Measurements from ENCODE around the gene EGFL8. TPM values are rescaled to one million over a fixed set of nuclear protein-coding genes. Genes with fewer than 3 reads are reported as not detected.
"Not testable (repeated sequence)": the region's sequence is repeated elsewhere in the genome, so short reads cannot be mapped to it uniquely, and the experiment has no call there.

EGFL8 gene
- total RNA-seq, 1 donor from 2014 or later = 0.26 TPM

GRCh38 chr6:32133786-32134185, 30.6 kb upstream of the EGFL8 start:
- DNase-seq (ENCODE audit: low read depth) (no peak), FAIRE-seq (no peak)
- no peak overlapping the region for H3K4me3 ChIP-seq (ENCODE audit: low read depth, low read length)
- H3K27me3 ChIP-seq (ENCODE audit: control insufficient read depth, insufficient read depth, low read length) = no peaks in the 10 kb centered on the region
- no peaks in the 10 kb centered on the region for H3K36me3 ChIP-seq (ENCODE audit: control insufficient read depth, insufficient read depth, low read length)
- no peak for TF ChIP-seq CTCF (IDR thresholded peaks at IDR 0.05; ENCODE audit: insufficient read depth, low read length, severe bottlenecking)

- DNase-seq (ENCODE audit: low read depth) (no peak), FAIRE-seq (no peak)
- Histone ChIP-seq H3K4me3 (ENCODE audit: low read depth, low read length) (no peak overlapping the region), H3K27me3 (ENCODE audit: control insufficient read depth, insufficient read depth, low read length) (no peaks in the 10 kb centered on the region), H3K36me3 (ENCODE audit: control insufficient read depth, insufficient read depth, low read length) (no peaks in the 10 kb centered on the region)
- TF ChIP-seq CTCF (IDR thresholded peaks at IDR 0.05; ENCODE audit: insufficient read depth, low read length, severe bottlenecking) = no peak
Observed at GRCh38 chr6:32137454-32137853, 26.9 kb upstream of the EGFL8 start.

- Histone ChIP-seq H3K36me3 (ENCODE audit: control insufficient read depth, insufficient read depth, low read length) (no peaks in the 10 kb centered on the region), H3K27me3 (ENCODE audit: control insufficient read depth, insufficient read depth, low read length) (no peaks in the 10 kb centered on the region), H3K4me3 (ENCODE audit: low read depth, low read length) (no peak overlapping the region)
- DNase-seq (ENCODE audit: low read depth) (no peak), FAIRE-seq (no peak)
- TF ChIP-seq CTCF (IDR thresholded peaks at IDR 0.05; ENCODE audit: insufficient read depth, low read length, severe bottlenecking) = no peak
Observed at GRCh38 chr6:32139590-32139989, 24.8 kb upstream of the EGFL8 start.

GRCh38 chr6:32140420-32141046, 23.9 kb upstream of the EGFL8 start:
- no peaks in the 10 kb centered on the region for H3K36me3 ChIP-seq (ENCODE audit: control insufficient read depth, insufficient read depth, low read length)
- no peak overlapping the region for H3K4me3 ChIP-seq (ENCODE audit: low read depth, low read length)
- TF ChIP-seq CTCF (IDR thresholded peaks at IDR 0.05; ENCODE audit: insufficient read depth, low read length, severe bottlenecking) = no peak
- FAIRE-seq = no peak
- DNase-seq (ENCODE audit: low read depth) = no peak
- H3K27me3 ChIP-seq (ENCODE audit: control insufficient read depth, insufficient read depth, low read length) = no peaks in the 10 kb centered on the region

- FAIRE-seq; DNase-seq (ENCODE audit: low read depth); H3K4me3 ChIP-seq (ENCODE audit: low read depth, low read length); H3K36me3 ChIP-seq (ENCODE audit: control insufficient read depth, insufficient read depth, low read length); H3K27me3 ChIP-seq (ENCODE audit: control insufficient read depth, insufficient read depth, low read length): not testable (repeated sequence)
Observed at GRCh38 chr6:32144238-32144637, 20.2 kb upstream of the EGFL8 start.

- DNase-seq (ENCODE audit: low read depth) (peak; percentile 38), FAIRE-seq (no peak)
- Histone ChIP-seq H3K4me3 (ENCODE audit: low read depth, low read length) (no peak overlapping the region), H3K36me3 (ENCODE audit: control insufficient read depth, insufficient read depth, low read length) (no peaks in the 10 kb centered on the region), H3K27me3 (ENCODE audit: control insufficient read depth, insufficient read depth, low read length) (no peaks in the 10 kb centered on the region)
- TF ChIP-seq CTCF (IDR thresholded peaks at IDR 0.05; ENCODE audit: insufficient read depth, low read length, severe bottlenecking) = no peak
Observed at GRCh38 chr6:32146287-32146686, 18.1 kb upstream of the EGFL8 start.

All from bronchial epithelial cell (primary cell).